Stimulated activated CD4-positive, alpha-beta T cell treated with anti-CD3 and anti-CD28 coated beads, TNF-alpha, amount 100 ng/mL, for 4 hours (primary cell): ENCODE measurements around the gene CYB5R2.
"Not testable (repeated sequence)": the region's sequence is repeated elsewhere in the genome, so short reads cannot be mapped to it uniquely, and the experiment has no call there.

Experiments used
- DNase-seq, 3 experiments: peaks; one replicate each; pipeline ENCODE4 v3.0.0-alpha.2; 2020; ENCODE audit warnings: low read depth in 3 of 3

CYB5R2 gene

GRCh38 chr11:7668911-7669310, 4.4 kb downstream of the CYB5R2 start:
- DNase-seq, result no peak

GRCh38 chr11:7668464-7668863, 4.8 kb downstream of the CYB5R2 start:
- no peak for DNase-seq

GRCh38 chr11:7667460-7667859, 5.8 kb downstream of the CYB5R2 start:
- DNase-seq, result no peak

- no peak for DNase-seq
These were observed 6.9 kb downstream of the CYB5R2 start for GRCh38 chr11:7666292-7666866.

GRCh38 chr11:7665473-7666291, 7.6 kb downstream of the CYB5R2 start:
- peak; percentile 20 to 52 (median 39) for DNase-seq

- DNase-seq, result no peak
These were observed 8.4 kb downstream of the CYB5R2 start for GRCh38 chr11:7664867-7665266.

- not testable (repeated sequence) for DNase-seq
These were observed 9.8 kb downstream of the CYB5R2 start for GRCh38 chr11:7663531-7663930.

GRCh38 chr11:7657306-7658025, 15.8 kb downstream of the CYB5R2 start:
- no peak for DNase-seq

- no peak for DNase-seq
These were observed 16.6 kb downstream of the CYB5R2 start for GRCh38 chr11:7656704-7657103.

GRCh38 chr11:7655253-7656217, 17.8 kb downstream of the CYB5R2 start:
- DNase-seq, result no peak

GRCh38 chr11:7654195-7654705, 19.1 kb downstream of the CYB5R2 start:
- DNase-seq, result no peak

GRCh38 chr11:7651700-7652099, 21.6 kb downstream of the CYB5R2 start:
- no peak for DNase-seq

- no peak for DNase-seq
These were observed 22.2 kb downstream of the CYB5R2 start for GRCh38 chr11:7651140-7651551.

GRCh38 chr11:7648264-7648663, 25.0 kb downstream of the CYB5R2 start:
- no peak for DNase-seq

GRCh38 chr11:7646866-7647265, 26.4 kb downstream of the CYB5R2 start:
- no peak for DNase-seq

GRCh38 chr11:7645206-7645605, 28.1 kb downstream of the CYB5R2 start:
- no peak for DNase-seq

- DNase-seq, result no peak
These were observed 30.0 kb downstream of the CYB5R2 start for GRCh38 chr11:7643314-7643713.

GRCh38 chr11:7642747-7643146, 30.6 kb downstream of the CYB5R2 start:
- DNase-seq, result no peak

GRCh38 chr11:7640816-7641215, 32.5 kb downstream of the CYB5R2 start:
- DNase-seq, result no peak

GRCh38 chr11:7639643-7640025, 33.7 kb downstream of the CYB5R2 start:
- DNase-seq, result no peak
